ENCODE results near the gene BRCA2.

GRCh38 chr13:32309312-32310133, 5.8 kb upstream of the BRCA2 start:
- TF ChIP-seq, protein P1, sequence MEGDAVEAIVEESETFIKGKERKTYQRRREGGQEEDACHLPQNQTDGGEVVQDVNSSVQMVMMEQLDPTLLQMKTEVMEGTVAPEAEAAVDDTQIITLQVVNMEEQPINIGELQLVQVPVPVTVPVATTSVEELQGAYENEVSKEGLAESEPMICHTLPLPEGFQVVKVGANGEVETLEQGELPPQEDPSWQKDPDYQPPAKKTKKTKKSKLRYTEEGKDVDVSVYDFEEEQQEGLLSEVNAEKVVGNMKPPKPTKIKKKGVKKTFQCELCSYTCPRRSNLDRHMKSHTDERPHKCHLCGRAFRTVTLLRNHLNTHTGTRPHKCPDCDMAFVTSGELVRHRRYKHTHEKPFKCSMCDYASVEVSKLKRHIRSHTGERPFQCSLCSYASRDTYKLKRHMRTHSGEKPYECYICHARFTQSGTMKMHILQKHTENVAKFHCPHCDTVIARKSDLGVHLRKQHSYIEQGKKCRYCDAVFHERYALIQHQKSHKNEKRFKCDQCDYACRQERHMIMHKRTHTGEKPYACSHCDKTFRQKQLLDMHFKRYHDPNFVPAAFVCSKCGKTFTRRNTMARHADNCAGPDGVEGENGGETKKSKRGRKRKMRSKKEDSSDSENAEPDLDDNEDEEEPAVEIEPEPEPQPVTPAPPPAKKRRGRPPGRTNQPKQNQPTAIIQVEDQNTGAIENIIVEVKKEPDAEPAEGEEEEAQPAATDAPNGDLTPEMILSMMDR (IDR thresholded peaks at IDR 0.05; ENCODE audit: insufficient read depth, low read depth, low read length): no peak
- TF ChIP-seq EZH2 (IDR thresholded peaks at IDR 0.05; ENCODE audit: insufficient read depth, low read length): no peak
